GM18868 (cell line): ENCODE measurements around the gene WASF2.
"Not testable (repeated sequence)": the region's sequence is repeated elsewhere in the genome, so short reads cannot be mapped to it uniquely, and the experiment has no call there.

Experiments used
- ATAC-seq: cut with Tn5 transposase; IDR thresholded peaks from one replicate; pipeline ENCODE4 v1.9.1; 2021; ENCODE audit warnings: mild to moderate bottlenecking, moderate library complexity; ENCODE audit not compliant: unreplicated experiment

The WASF2 gene

DNA sequence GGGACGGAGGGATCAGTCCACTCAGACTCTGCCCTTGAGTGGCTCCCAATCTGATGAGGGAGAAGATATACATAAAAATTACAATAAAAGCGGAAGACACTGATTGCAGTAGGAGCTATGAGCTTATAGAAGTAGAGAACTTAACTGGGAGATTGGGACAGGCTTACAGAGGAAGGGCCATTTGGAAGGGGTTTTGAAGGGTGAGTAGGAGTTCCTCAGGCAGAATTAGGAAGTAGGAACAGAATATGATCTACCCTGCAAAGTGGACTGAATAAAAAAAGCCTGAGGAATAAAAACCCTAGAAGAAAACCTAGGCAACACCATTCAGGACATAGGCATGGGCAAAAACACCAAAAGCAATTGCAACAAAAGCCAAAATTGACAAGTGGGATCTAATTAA, 9.2 kb upstream of the WASF2 start:
- ATAC-seq: no peak

DNA sequence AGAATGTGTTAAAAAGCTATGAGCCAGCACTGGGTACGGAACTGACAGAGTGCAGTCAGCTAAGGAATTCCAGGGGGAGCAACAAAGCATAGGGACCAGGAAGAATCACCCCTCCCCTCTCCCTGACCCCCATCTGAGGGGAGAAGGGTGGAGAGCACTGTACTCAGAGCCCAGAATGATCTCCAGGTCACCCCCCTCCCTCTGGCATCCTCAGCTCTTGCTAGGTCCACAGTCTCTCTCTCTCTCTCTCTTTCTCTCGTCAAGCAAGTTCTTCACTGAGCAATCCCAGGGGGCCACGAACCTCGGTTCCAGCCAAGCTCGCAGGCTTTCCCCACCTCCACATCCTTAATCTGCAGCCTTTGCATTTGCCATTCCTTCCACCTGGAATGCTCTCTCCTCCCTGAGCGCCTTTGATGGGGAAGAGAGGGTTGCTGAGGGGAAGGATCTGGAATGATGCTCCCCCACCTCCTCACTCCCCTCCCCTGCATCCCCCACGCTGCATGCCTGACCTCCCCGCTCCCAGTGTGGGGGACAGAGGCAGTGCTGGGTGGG, 6.7 kb upstream of the WASF2 start:
- ATAC-seq: no peak

DNA sequence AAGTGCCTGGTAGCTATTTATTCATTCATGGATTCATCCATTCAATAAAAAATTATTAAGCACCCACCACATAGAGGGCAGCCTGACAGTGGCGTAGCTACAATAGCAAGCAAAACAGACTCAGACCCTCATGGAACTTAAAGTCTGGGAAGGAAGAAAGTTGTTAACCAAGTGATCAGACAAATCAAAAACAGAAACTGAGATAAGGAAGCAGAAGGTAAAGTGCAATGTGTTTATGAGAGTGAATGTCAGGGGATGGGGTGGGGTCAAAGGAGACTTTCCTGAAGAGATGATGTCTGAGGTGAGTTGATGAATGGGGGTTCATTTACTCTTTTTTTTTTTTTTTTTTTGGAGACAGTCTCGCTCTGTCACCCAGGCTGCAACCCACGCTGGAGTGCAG, 2.8 kb upstream of the WASF2 start:
- ATAC-seq: no peak

DNA sequence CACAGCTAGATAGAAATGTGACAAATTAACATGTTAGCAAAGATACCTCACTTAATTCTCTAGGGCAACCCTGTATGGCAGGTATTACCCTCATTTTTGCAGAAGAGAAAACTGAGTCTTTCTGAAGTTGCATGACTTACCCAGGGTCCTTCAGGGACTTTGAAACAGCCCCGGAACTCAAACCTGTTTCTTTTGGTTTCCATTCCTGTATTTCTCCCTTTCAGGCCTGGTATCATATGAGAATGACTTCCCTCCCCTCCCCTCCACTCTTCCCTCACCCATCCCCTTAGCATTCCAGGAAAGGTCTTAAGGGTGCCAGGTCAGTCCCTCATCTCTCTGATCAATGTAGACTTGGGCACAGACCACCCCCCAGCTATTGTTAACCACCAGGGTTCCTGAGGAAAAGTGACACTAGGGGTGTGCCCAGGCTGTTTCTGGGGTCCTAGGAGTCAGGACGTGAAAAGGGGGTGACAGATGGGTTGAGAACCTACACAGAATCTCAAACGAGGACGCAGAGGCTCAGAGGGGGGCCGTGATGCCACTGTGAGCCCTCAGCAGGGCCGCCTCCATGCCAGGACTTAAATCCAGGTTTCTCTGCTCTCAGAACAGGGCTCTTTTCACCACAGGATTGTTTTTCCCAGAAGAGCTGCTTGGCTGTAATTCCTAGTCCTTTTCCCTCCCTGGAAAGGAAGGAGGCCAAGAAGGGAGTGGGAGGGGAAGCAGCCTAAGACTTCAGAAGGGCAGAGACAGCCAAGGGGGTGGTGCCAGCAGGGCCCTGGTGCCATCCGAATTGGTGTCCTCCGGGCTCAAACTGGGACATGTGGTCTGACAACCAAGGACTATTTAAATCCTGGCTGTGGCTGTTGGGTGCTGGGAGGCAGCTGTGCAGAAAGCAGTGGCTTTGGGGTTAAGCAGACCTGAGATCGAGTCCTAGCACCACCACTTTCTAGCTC, 2.1 kb upstream of the WASF2 start:
- no peak for ATAC-seq

DNA sequence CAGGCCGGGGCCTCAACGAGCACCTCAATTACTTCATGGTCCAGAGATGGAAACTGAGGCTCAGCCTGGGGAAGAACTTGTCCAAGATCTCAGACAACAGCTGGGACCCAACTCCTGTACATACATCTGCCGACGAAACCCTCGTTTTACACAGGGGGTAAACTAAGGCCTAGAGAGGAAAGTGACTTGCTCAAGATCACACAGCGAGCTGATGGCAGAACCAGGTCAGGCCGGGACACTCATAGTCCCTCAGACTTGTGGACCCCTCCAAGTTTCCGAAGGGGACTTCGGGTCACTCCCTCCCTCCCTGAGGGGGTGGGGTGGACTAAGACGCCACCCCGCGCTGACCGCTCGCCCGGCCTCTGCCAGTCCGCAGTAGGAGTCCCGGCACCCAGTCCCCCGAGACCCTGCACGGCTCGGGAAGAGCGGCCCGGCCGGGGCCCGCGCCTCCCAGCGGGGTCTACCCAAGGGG, 430 bp downstream of the WASF2 start:
- peak; percentile 21 for ATAC-seq

DNA sequence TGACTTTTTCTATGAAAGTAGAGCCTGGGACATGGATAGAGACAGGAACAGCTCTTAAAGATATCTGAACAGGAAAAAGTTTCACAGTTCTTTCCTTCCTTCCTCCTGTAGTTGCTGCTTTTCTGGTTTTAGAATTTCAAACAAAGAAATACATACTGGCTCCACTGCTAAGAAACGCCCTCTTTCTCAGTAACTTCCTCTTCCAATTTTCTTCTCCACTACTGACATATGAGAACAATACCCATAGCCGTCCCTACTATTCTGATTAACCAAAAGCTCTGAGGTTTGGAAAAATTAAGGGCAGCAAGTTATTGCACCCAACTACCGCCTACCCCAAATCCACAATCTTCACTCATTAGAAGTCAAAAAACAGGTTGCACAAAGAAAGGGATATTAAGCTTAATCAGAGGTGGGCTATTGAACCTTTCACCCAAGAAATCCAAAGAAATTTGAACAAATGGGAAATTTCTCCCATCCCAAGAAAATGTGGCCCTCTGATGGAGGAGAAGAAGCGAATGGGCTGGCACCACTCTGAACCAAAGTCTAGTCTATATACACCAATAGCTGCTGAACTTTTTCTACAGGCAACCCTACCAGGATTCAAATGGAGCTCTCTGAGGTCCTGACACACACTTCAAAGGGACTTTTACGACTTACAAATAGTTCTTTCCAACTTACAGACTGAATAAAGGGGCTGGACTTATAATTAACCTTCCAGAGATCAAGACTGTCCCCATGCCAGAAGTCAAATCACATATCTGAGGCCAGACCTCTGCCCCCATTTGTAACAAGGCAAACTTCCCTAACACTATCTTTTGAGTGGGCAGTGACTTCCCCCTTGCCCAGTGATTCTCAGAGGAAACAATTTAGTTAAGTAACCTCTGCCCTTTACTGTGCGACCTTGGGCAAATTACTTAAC, 1.7 kb downstream of the WASF2 start:
- no peak for ATAC-seq

- ATAC-seq: no peak
Measured at GRCh38 chr1:27485363-27485762, 4.6 kb downstream of the WASF2 start.

GRCh38 chr1:27483659-27484058, 6.3 kb downstream of the WASF2 start:
- ATAC-seq: no peak

GRCh38 chr1:27481994-27482620, 7.9 kb downstream of the WASF2 start:
- no peak for ATAC-seq

- no peak for ATAC-seq
Measured at GRCh38 chr1:27478098-27478497, 11.9 kb downstream of the WASF2 start.

- no peak for ATAC-seq
Measured at GRCh38 chr1:27476237-27476636, 13.7 kb downstream of the WASF2 start.

- no peak for ATAC-seq
Measured at GRCh38 chr1:27475720-27476119, 14.2 kb downstream of the WASF2 start.

GRCh38 chr1:27473755-27474154, 16.2 kb downstream of the WASF2 start:
- no peak for ATAC-seq

DNA sequence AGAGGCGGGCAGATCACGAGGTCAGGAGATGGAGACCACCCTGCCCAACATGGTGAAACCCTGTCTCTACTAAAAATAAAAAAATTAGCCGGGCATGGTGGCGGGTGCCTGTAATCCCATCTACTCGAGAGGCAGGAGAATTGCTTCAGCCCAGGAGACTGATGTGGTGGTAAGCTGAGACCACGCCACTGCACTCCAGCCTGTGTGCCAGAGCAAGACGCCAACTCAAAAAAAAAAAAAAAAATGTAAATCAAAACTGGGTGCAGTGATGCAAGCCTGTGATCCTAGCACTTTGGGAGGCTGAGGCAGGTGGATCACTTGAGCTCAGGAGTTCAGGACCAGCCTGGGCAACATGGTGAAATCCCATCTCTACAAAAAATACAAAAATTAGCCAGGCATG, 17.9 kb downstream of the WASF2 start:
- not testable (repeated sequence) for ATAC-seq

- ATAC-seq: no peak
Measured at GRCh38 chr1:27471477-27471876, 18.5 kb downstream of the WASF2 start.

DNA sequence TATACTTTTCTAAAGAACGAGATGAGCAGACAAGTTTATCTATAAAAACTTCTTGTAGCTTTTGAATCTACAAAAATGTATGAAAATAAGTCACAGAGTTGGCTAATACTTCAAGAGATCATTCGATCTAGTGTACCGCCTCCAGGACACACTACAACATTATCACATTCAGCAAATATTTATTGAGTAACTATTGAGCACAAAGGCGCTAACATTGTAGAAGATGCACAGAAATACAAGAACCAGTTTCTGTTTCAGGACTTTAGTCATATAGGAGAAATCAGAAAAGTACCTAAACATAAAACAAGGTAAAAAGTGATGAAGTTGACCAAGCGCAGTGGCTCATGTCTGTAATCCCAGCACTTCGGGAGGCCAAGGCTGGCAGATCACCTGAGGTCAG, 20.6 kb downstream of the WASF2 start:
- ATAC-seq: no peak

DNA sequence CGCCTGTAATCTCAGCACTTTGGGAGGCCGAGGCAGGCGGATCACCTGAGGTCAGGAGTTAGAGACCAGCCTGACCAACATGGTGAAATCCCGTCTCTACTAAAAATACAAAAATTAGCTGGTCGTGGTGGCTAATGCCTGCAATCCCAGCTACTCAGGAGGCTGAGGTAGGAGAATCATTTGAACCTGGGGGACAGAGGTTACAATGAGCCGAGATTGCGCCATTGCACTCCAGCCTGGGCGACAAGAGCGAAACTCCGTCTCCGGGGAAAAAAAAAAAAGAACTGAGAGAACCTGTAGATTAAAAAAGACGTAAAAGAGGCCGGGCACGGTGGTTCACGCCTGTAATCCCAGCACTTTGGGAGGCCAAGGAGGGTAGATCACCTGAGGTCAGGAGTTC, 21.6 kb downstream of the WASF2 start:
- not testable (repeated sequence) for ATAC-seq

GRCh38 chr1:27464926-27465647, 24.9 kb downstream of the WASF2 start:
- no peak for ATAC-seq

DNA sequence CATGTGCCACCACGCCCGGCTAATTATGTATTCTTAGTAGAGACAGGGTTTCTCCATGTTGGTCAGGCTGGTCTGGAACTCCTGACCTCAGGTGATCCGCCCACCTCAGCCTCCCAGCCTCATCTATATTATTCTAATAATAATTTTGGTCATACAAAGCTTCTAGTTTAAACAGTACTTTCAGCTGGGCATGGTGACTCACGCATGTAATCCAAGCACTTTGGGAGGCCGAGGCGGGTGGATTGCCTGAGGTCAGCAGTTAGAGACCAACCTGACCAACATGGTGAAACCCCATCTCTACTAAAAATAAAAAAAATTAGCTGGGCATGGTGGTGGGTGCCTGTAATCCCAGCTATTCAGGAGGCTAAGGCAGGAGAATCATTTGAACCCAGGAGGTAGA, 26.1 kb downstream of the WASF2 start:
- ATAC-seq: not testable (repeated sequence)

GRCh38 chr1:27458521-27458920, 31.4 kb downstream of the WASF2 start:
- not testable (repeated sequence) for ATAC-seq
